Endothelial cell of umbilical vein (primary cell): ENCODE measurements around the gene BMPR1A. TPM values are rescaled to one million over a fixed set of nuclear protein-coding genes. Genes with fewer than 3 reads are reported as not detected.

Experiments
- BruUV-seq: library from RNA; stranded (reverse); fragments of 400-500 nt; replicated peaks from 2 replicates; lab custom pipeline; 2021; lab: Mats Ljungman, UMichigan
- CTCF ChIA-PET: fragments of 300-600, 350-600 bp; sonication (Branson Sonifier 250); formaldehyde crosslinking; loops from one replicate; lab custom pipeline; 2021; ENCODE audit warnings: antibody characterized with exemption, inconsistent platforms; lab: Charles Lee
- POLR2A ChIA-PET: fragments of 300-600, 350-600 bp; sonication (Branson Sonifier 250); formaldehyde crosslinking; loops from one replicate; lab custom pipeline; 2021; ENCODE audit warnings: antibody characterized with exemption, inconsistent platforms; lab: Charles Lee
- DNase-seq: peaks from one replicate; pipeline ENCODE4 v3.0.0-alpha.2; 2011; ENCODE audit warnings: low read depth, low spot score
- FAIRE-seq: peaks from 2 replicates; lab custom pipeline; 2011; peaks lifted over from hg19 to GRCh38; lab: Jason Lieb, UNC
- H2AFZ ChIP-seq: 2 replicates; pipeline ENCODE4 v1.6.0; 2012; ENCODE audit warnings: low read depth, low read length, control low read depth, inconsistent platforms
- H3K27ac ChIP-seq: 2 replicates; pipeline ENCODE4 v1.5.1; 2011; ENCODE audit warnings: low read depth, mild to moderate bottlenecking, control low read depth, low read length, moderate library complexity; ENCODE audit not compliant: insufficient read depth
- H3K27me3 ChIP-seq, 2 experiments: 2 replicates each; pipeline versions ENCODE4 v1.6.0 to v1.6.1; 2011; ENCODE audit warnings: low read length in 2 of 2, mixed read lengths in 1 of 2; ENCODE audit not compliant: control insufficient read depth in 2 of 2, insufficient read depth in 2 of 2
- H3K36me3 ChIP-seq, 2 experiments: 2 replicates in 1 of 2; 3 replicates in 1 of 2; pipeline ENCODE4 v1.5.1; 2011; ENCODE audit warnings: low read length in 2 of 2, mild to moderate bottlenecking in 1 of 2, moderate library complexity in 1 of 2; ENCODE audit not compliant: control insufficient read depth in 2 of 2, insufficient read depth in 2 of 2; ENCODE audit errors: extremely low read depth in 1 of 2
- H3K4me1 ChIP-seq: 3 replicates; pipeline ENCODE4 v1.5.1; 2011; ENCODE audit warnings: mild to moderate bottlenecking, low read length; ENCODE audit not compliant: control insufficient read depth, insufficient read depth; ENCODE audit errors: extremely low read depth
- H3K4me2 ChIP-seq: 2 replicates; pipeline ENCODE4 v1.6.1; 2011; ENCODE audit warnings: low read length, control low read depth, mixed read lengths; ENCODE audit not compliant: insufficient read depth
- H3K4me3 ChIP-seq, 3 experiments: fragments of 200-600 bp in 1 of 3; sonication (generic), shearing (Covaris generic) in 1 of 3; replicated peaks in 1 of 3; 2 replicates each; pipeline ENCODE4 v1.5.1; 2011 to 2016; ENCODE audit warnings: control low read depth in 3 of 3, low read length in 3 of 3, mild to moderate bottlenecking in 2 of 3, inconsistent platforms in 1 of 3, low read depth in 1 of 3, moderate library complexity in 1 of 3; ENCODE audit not compliant: insufficient read depth in 1 of 3
- H3K79me2 ChIP-seq: 2 replicates; pipeline ENCODE4 v1.6.0; 2012; ENCODE audit warnings: low read length, inconsistent platforms; ENCODE audit not compliant: control insufficient read depth, insufficient read depth
- H3K9ac ChIP-seq: replicated peaks from 2 replicates; pipeline ENCODE3; 2011; ENCODE audit warnings: low read length, control low read depth; ENCODE audit not compliant: insufficient read depth; ENCODE audit errors: extremely low read depth
- H3K9me1 ChIP-seq: replicated peaks from 3 replicates; pipeline ENCODE4 v1.6.0; 2011; ENCODE audit warnings: mild to moderate bottlenecking, low read length; ENCODE audit not compliant: control insufficient read depth, insufficient read depth; ENCODE audit errors: extremely low read depth
- H3K9me3 ChIP-seq: replicated peaks from 2 replicates; pipeline ENCODE4 v1.5.1; 2012; ENCODE audit warnings: low read length, inconsistent platforms; ENCODE audit not compliant: control insufficient read depth, insufficient read depth
- H4K20me1 ChIP-seq: replicated peaks from 2 replicates; pipeline ENCODE3; 2011; ENCODE audit warnings: mild to moderate bottlenecking, low read length; ENCODE audit not compliant: control insufficient read depth, insufficient read depth; ENCODE audit errors: extremely low read depth
- CTCF ChIP-seq, 2 donors: IDR thresholded peaks; 1 replicate in 1 of 2; 2 replicates in 1 of 2; pipeline ENCODE4 v1.5.1; 2011; ENCODE audit warnings: low read length in 2 of 2, mild to moderate bottlenecking in 2 of 2, moderate library complexity in 2 of 2, control low read depth in 1 of 2, inconsistent platforms in 1 of 2, low read depth in 1 of 2; ENCODE audit not compliant: insufficient read depth in 1 of 2; ENCODE audit errors: extremely low read depth in 1 of 2
- EZH2 ChIP-seq: IDR thresholded peaks from 2 replicates; pipeline ENCODE4 v1.6.1; 2012; ENCODE audit warnings: borderline replicate concordance, low read depth, mild to moderate bottlenecking, moderate library complexity, low read length, inconsistent platforms; ENCODE audit not compliant: severe bottlenecking
- FOS ChIP-seq: IDR thresholded peaks from 2 replicates; pipeline ENCODE4 v1.6.1; 2011; ENCODE audit warnings: mild to moderate bottlenecking, low read length, moderate library complexity, borderline replicate concordance; ENCODE audit not compliant: insufficient read depth
- GATA2 ChIP-seq: IDR thresholded peaks from 2 replicates; pipeline ENCODE4 v1.7.0; 2011; ENCODE audit warnings: low read depth, mild to moderate bottlenecking, moderate library complexity, mixed read lengths, low read length; ENCODE audit not compliant: insufficient read length, insufficient read depth
- JUN ChIP-seq: IDR thresholded peaks from 2 replicates; pipeline ENCODE4 v1.6.1; 2011; ENCODE audit warnings: borderline replicate concordance, low read depth; ENCODE audit not compliant: insufficient read length, insufficient read depth
- MAX ChIP-seq: IDR thresholded peaks from 2 replicates; pipeline ENCODE4 v1.6.1; 2011; ENCODE audit not compliant: insufficient read depth, insufficient read length
- MYC ChIP-seq: IDR thresholded peaks from one replicate; pipeline ENCODE4 v1.6.1; 2011; ENCODE audit warnings: mild to moderate bottlenecking, low read depth, low read length
- POLR2A ChIP-seq: IDR thresholded peaks from 2 replicates; pipeline ENCODE4 v1.6.1; 2012; ENCODE audit warnings: low read depth, mild to moderate bottlenecking, control low read depth, low read length
- POLR2AphosphoS5 ChIP-seq: IDR thresholded peaks from 2 replicates; pipeline ENCODE4 v1.6.1; 2012; ENCODE audit warnings: low read depth, mild to moderate bottlenecking, control low read depth, low read length, moderate library complexity; ENCODE audit not compliant: insufficient read depth
- dilution Hi-C: fragments of 300-500 bp; cut with MboI; formaldehyde crosslinking; loops from one replicate; pipeline ENCODE4 v1.15.0; 2019; ENCODE audit warnings: low sequenced_read_pairs; ENCODE audit not compliant: extremely low pct_ligation_motif_present
- intact Hi-C: fragments of 100-400 bp; cut with micrococcal nuclease; formaldehyde crosslinking; loops from one replicate; pipeline ENCODE4 v1.10.0; 2022
- polyA plus RNA-seq, 4 experiments: library from polyadenylated mRNA; depleted of rRNA in 3 of 4; stranded (reverse) in 3 of 4; unstranded in 1 of 4; fragments of >200 nt; gene quantifications; 2 replicates each; pipeline versions ENCODE4 v1.2.1 to v1.2.3, GENCODE V29; 2011 to 2012; ENCODE audit warnings: missing spikeins in 1 of 4
- total RNA-seq: library from RNA; stranded (reverse); gene quantifications from 2 replicates; pipeline ENCODE4 v1.2.3, GENCODE V29; 2021

Gene BMPR1A
- total and polyA plus RNA-seq, 2 donors (not counting 3 experiments of a cell fraction or from before 2014, with no cell fraction given), result not detected

GRCh38 chr10:86823565-86823964 lies 67.1 kb downstream of the BMPR1A start:
- H3K9me3 ChIP-seq, result no peaks in the 10 kb centered on the region
- TF ChIP-seq MAX (no peak), JUN (no peak), POLR2AphosphoS5 (no peak), GATA2 (no peak), FOS (no peak), EZH2 (no peak), POLR2A (no peak), MYC (no peak), CTCF (IDR thresholded peaks at IDR 0.05; ENCODE audit: extremely low read depth in 1 of 2, insufficient read depth in 1 of 2, low read depth in 1 of 2, low read length in 2 of 2) (no peak)
- intact Hi-C loops (no loop called here), dilution Hi-C loops (no loop called here)
- no peak overlapping the region for H3K27ac ChIP-seq
- no peak overlapping the region for H2AFZ ChIP-seq
- H3K9me1 ChIP-seq, result no peaks in the 10 kb centered on the region
- H3K4me3 ChIP-seq, result no peak overlapping the region
- H3K4me1 ChIP-seq, result no peaks in the 10 kb centered on the region
- no peaks in the 10 kb centered on the region for H3K36me3 ChIP-seq
- no peak overlapping the region for H3K4me2 ChIP-seq
- no peak for FAIRE-seq
- BruUV-seq, result no TSS peak
- peaks cover 30 to 31% of the 10 kb centered on the region in 2 experiments for H3K27me3 ChIP-seq
- no peak overlapping the region for H3K9ac ChIP-seq
- no peaks in the 10 kb centered on the region for H3K79me2 ChIP-seq
- CTCF ChIA-PET, result no interaction called here
- no peak for DNase-seq
- POLR2A ChIA-PET, result no interaction called here
- H4K20me1 ChIP-seq, result no peaks in the 10 kb centered on the region
